ENCODE results near the gene OTUD5. TPM values are rescaled to one million over a fixed set of nuclear protein-coding genes. Genes with fewer than 3 reads are reported as not detected.

OTUD5 gene
- total RNA-seq, 1 experiment from 2014 or later = 52.6 TPM

DNA sequence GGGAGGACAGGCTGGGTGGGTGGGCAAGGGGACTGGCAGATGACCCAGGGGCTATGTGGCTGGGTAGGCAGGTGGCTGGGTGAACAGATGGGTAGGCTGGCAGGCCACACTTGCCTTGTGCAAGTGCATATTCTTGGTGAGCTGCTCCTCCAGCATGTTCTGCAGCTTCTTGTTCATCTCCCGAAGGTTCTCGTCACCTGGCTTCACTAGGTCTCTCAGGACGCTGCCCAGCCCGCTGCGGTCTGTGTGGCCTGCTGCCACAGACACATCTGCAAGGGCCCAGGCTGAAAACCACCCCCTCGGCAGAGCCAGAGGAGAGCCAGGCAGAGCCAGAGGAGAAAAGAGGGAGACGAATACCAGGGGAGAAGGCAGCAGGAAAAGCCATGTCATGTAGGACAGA lies 17.6 kb upstream of the OTUD5 start:
- H3K4me3 Mint-ChIP-seq = no peak overlapping the region
- peaks cover 28% of the 10 kb centered on the region for H3K36me3 Mint-ChIP-seq
- TF ChIP-seq JUN (CRISPR knock-in tag; IDR thresholded peaks at IDR 0.05) (no peak), NR3C1 (CRISPR knock-in tag; conservative IDR thresholded peaks at IDR 0.05; ENCODE audit: low read depth) (no peak), CBFB (CRISPR knock-in tag; IDR thresholded peaks at IDR 0.05; ENCODE audit: low read depth) (no peak), NFATC4 (CRISPR knock-in tag; IDR thresholded peaks at IDR 0.05) (no peak), ELF4 (CRISPR knock-in tag; IDR thresholded peaks at IDR 0.05; ENCODE audit: low read depth) (no peak), SMAD4 (CRISPR knock-in tag; IDR thresholded peaks at IDR 0.05) (no peak), MXD4 (CRISPR knock-in tag; IDR thresholded peaks at IDR 0.05; ENCODE audit: borderline replicate concordance) (no peak), GABPB1 (CRISPR knock-in tag; IDR thresholded peaks at IDR 0.05) (no peak), PRRX2 (CRISPR knock-in tag; IDR thresholded peaks at IDR 0.05) (no peak), RORB (CRISPR knock-in tag; IDR thresholded peaks at IDR 0.05) (no peak)
- TF ChIP-seq, protein P1, sequence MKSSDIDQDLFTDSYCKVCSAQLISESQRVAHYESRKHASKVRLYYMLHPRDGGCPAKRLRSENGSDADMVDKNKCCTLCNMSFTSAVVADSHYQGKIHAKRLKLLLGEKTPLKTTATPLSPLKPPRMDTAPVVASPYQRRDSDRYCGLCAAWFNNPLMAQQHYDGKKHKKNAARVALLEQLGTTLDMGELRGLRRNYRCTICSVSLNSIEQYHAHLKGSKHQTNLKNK (CRISPR knock-in tag; IDR thresholded peaks at IDR 0.05) = no peak
- TF ChIP-seq, protein P2, sequence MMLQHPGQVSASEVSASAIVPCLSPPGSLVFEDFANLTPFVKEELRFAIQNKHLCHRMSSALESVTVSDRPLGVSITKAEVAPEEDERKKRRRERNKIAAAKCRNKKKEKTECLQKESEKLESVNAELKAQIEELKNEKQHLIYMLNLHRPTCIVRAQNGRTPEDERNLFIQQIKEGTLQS (CRISPR knock-in tag; conservative IDR thresholded peaks at IDR 0.05) = no peak
- no peak for DNase-seq (ENCODE audit: low spot score)
- ATAC-seq = no peak
- no peaks in the 10 kb centered on the region for H3K9me3 Mint-ChIP-seq
- CTCF ChIA-PET = no interaction called here
- H3K27me3 Mint-ChIP-seq (ENCODE audit: low read depth) = no peaks in the 10 kb centered on the region
- POLR2A ChIA-PET = no interaction called here
- H3K4me1 Mint-ChIP-seq = 0 out of 2 replicates have a peak, but pooled peaks cover 4% of the 10 kb centered on the region
- H3K27ac Mint-ChIP-seq = no peak overlapping the region

DNA sequence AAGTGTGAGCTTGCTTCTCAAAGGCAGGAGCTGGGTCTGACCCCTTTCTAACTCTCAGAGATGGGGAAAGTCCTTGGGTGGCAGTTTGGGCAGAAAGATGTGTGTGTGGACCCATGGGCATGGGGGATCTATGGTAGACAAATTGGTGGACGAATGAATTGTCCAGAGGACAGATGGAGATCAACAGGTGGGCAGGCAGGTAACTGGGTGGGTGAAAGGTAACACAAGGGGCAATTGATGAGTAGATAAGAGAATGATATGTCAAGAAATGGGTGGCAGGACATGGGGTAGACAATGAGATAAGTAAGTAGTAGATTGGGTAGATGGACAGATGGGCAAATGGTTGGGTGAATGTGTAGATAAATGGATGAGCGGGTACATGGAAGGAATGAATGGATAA lies 17.2 kb upstream of the OTUD5 start:
- Mint-ChIP-seq H3K4me3 (no peak overlapping the region), H3K27ac (no peak overlapping the region), H3K4me1 (0 out of 2 replicates have a peak, but pooled peaks cover 4% of the 10 kb centered on the region), H3K9me3 (no peaks in the 10 kb centered on the region), H3K36me3 (peaks cover 28% of the 10 kb centered on the region), H3K27me3 (ENCODE audit: low read depth) (no peaks in the 10 kb centered on the region)
- ChIA-PET POLR2A (no interaction called here), CTCF (no interaction called here)
- ATAC-seq (no peak), DNase-seq (ENCODE audit: low spot score) (no peak)
- TF ChIP-seq, protein P3, sequence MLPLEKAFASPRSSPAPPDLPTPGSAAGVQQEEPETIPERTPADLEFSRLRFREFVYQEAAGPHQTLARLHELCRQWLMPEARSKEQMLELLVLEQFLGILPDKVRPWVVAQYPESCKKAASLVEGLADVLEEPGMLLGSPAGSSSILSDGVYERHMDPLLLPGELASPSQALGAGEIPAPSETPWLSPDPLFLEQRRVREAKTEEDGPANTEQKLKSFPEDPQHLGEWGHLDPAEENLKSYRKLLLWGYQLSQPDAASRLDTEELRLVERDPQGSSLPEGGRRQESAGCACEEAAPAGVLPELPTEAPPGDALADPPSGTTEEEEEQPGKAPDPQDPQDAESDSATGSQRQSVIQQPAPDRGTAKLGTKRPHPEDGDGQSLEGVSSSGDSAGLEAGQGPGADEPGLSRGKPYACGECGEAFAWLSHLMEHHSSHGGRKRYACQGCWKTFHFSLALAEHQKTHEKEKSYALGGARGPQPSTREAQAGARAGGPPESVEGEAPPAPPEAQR (CRISPR knock-in tag; IDR thresholded peaks at IDR 0.05) = no peak
- TF ChIP-seq RELA (CRISPR knock-in tag; IDR thresholded peaks at IDR 0.05; ENCODE audit: borderline replicate concordance) = no peak
- TF ChIP-seq, protein P4, sequence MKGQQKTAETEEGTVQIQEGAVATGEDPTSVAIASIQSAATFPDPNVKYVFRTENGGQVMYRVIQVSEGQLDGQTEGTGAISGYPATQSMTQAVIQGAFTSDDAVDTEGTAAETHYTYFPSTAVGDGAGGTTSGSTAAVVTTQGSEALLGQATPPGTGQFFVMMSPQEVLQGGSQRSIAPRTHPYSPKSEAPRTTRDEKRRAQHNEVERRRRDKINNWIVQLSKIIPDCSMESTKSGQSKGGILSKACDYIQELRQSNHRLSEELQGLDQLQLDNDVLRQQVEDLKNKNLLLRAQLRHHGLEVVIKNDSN (CRISPR knock-in tag; IDR thresholded peaks at IDR 0.05) = no peak
- no peak for TF ChIP-seq FOXJ3 (CRISPR knock-in tag; IDR thresholded peaks at IDR 0.05; ENCODE audit: borderline replicate concordance)
- TF ChIP-seq ZNF671 (CRISPR knock-in tag; IDR thresholded peaks at IDR 0.05) = no peak
- TF ChIP-seq PRRX2 (CRISPR knock-in tag; IDR thresholded peaks at IDR 0.05) = no peak

DNA sequence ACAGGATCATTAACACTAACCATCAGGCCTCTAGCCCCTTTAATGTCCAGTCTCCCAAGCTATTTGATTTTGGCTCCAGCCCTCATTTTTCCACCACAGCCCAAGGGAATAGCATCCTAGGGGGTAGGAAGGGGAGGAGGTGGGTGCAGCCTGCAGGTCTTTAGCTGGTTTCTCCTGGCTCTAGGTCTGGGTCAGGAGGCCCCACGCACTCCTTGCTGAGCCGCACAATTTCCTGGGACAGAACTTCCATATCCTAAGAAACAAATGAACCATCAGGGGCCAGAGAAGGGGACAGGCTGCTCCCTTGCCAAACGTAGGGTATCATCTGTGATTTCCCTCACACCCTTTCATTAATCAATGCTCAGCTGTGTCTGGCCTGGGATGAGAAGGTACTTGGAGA lies 16.6 kb upstream of the OTUD5 start:
- Mint-ChIP-seq H3K27ac (no peak overlapping the region), H3K9me3 (no peaks in the 10 kb centered on the region), H3K4me3 (no peak overlapping the region), H3K36me3 (peaks cover 28% of the 10 kb centered on the region), H3K4me1 (0 out of 2 replicates have a peak, but pooled peaks cover 4% of the 10 kb centered on the region), H3K27me3 (ENCODE audit: low read depth) (no peaks in the 10 kb centered on the region)
- TF ChIP-seq GRHL2 (CRISPR knock-in tag; IDR thresholded peaks at IDR 0.05; ENCODE audit: insufficient replicate concordance, severe bottlenecking) (no peak), SOX15 (CRISPR knock-in tag; IDR thresholded peaks at IDR 0.05) (no peak), NFYB (CRISPR knock-in tag; conservative IDR thresholded peaks at IDR 0.05; ENCODE audit: low read depth) (no peak), ZNF219 (CRISPR knock-in tag; IDR thresholded peaks at IDR 0.05; ENCODE audit: borderline replicate concordance) (no peak), ZNF396 (CRISPR knock-in tag; IDR thresholded peaks at IDR 0.05; ENCODE audit: borderline replicate concordance) (no peak), HMGA2 (CRISPR knock-in tag; IDR thresholded peaks at IDR 0.05) (no peak)
- TF ChIP-seq, protein P1 (CRISPR knock-in tag; IDR thresholded peaks at IDR 0.05) = no peak
- ATAC-seq (no peak), DNase-seq (ENCODE audit: low spot score) (no peak)
- CTCF ChIA-PET = no interaction called here
- POLR2A ChIA-PET = no interaction called here
